Activated CD4-positive, CD25-positive, alpha-beta regulatory T cell treated with anti-CD3 and anti-CD28 coated beads, Interleukin-2, amount 50 U/mL, for 16 hours (primary cell): ENCODE data around the gene KLK3.
A peak's percentile ranks its signal among the peaks of the same experiment; 100 is the strongest.
"Not testable (repeated sequence)": the region's sequence is repeated elsewhere in the genome, so short reads cannot be mapped to it uniquely, and the experiment has no call there.

Experiments
- DNase-seq: peaks from one replicate; pipeline ENCODE4 v3.0.0-alpha.2; 2020; ENCODE audit warnings: low read depth, low spot score

Gene KLK3

GRCh38 chr19:50854636-50855410, at the start of gene KLK3:
KLK3 (plus strand) TSS chr19:50854915; CDS start chr19:50854956, 41 bp downstream.
- DNase-seq, result no peak

- DNase-seq, result no peak
Observed at GRCh38 chr19:50808856-50809255, 45.9 kb upstream of the KLK3 start.

GRCh38 chr19:50811622-50812238, 43.0 kb upstream of the KLK3 start:
- DNase-seq, result not testable (repeated sequence)

GRCh38 chr19:50812474-50812873, 42.2 kb upstream of the KLK3 start:
- DNase-seq, result no peak

- DNase-seq, result no peak
Observed at GRCh38 chr19:50814883-50815282, 39.8 kb upstream of the KLK3 start.

GRCh38 chr19:50815439-50815838, 39.3 kb upstream of the KLK3 start:
- DNase-seq, result no peak

GRCh38 chr19:50817941-50818858, 36.5 kb upstream of the KLK3 start:
- DNase-seq, result peak; percentile 16

GRCh38 chr19:50818859-50819472, 35.7 kb upstream of the KLK3 start:
- DNase-seq, result no peak

GRCh38 chr19:50819636-50820035, 35.1 kb upstream of the KLK3 start:
- no peak for DNase-seq

GRCh38 chr19:50820086-50820485, 34.6 kb upstream of the KLK3 start:
- no peak for DNase-seq

GRCh38 chr19:50820549-50821247, 34.0 kb upstream of the KLK3 start:
- no peak for DNase-seq

- no peak for DNase-seq
Observed at GRCh38 chr19:50821248-50821612, 33.5 kb upstream of the KLK3 start.

- no peak for DNase-seq
Observed at GRCh38 chr19:50821622-50822021, 33.1 kb upstream of the KLK3 start.

- no peak for DNase-seq
Observed at GRCh38 chr19:50822661-50823208, 32.0 kb upstream of the KLK3 start.

GRCh38 chr19:50823389-50824042, 31.2 kb upstream of the KLK3 start, which contains the start of gene KLK1:
KLK1 (minus strand) TSS chr19:50823787; CDS start chr19:50823748, 39 bp downstream.
- DNase-seq, result no peak

- DNase-seq, result no peak
Observed at GRCh38 chr19:50826492-50827240, 28.0 kb upstream of the KLK3 start.

- no peak for DNase-seq
Observed at GRCh38 chr19:50827476-50827875, 27.2 kb upstream of the KLK3 start.

GRCh38 chr19:50829801-50830200, 24.9 kb upstream of the KLK3 start:
- no peak for DNase-seq

- DNase-seq, result no peak
Observed at GRCh38 chr19:50830266-50831025, 24.3 kb upstream of the KLK3 start.
